SK-N-SH (cell line): ENCODE measurements around the gene TMEM232.

Source experiments
- EP300 ChIP-seq, 2 experiments: IDR thresholded peaks; 2 replicates each; pipeline versions ENCODE4 v1.4.0 to v1.6.1; 2012; ENCODE audit warnings: borderline replicate concordance in 1 of 2, low read depth in 1 of 2, low read length in 1 of 2
- EZH2phosphoT487 ChIP-seq: fragments of 200-600 bp; sonication (generic); IDR thresholded peaks from 2 replicates; pipeline ENCODE4 v1.6.1; 2017; ENCODE audit warnings: low read depth, mixed run types, mild to moderate bottlenecking, antibody characterized with exemption, moderate library complexity, borderline replicate concordance
- RFX5 ChIP-seq: IDR thresholded peaks from 2 replicates; pipeline ENCODE4 v1.6.1; 2012; ENCODE audit warnings: mild to moderate bottlenecking, improper control_type of control experiment, low read length
- SMC3 ChIP-seq: IDR thresholded peaks from 2 replicates; pipeline ENCODE4 v1.6.1; 2012; ENCODE audit warnings: low read depth, low read length, improper control_type of control experiment
- TAF1 ChIP-seq: IDR thresholded peaks from 2 replicates; pipeline ENCODE4 v1.6.1; 2012; ENCODE audit warnings: low read depth, mild to moderate bottlenecking, low read length, moderate library complexity, borderline replicate concordance
- TF ChIP-seq, protein P1 (sequence below): fragments of 200-600 bp; sonication (generic); IDR thresholded peaks from 2 replicates; pipeline ENCODE4 v1.6.1; 2017; ENCODE audit warnings: antibody characterized with exemption, mild to moderate bottlenecking, moderate library complexity

- TF ChIP-seq, protein P1, sequence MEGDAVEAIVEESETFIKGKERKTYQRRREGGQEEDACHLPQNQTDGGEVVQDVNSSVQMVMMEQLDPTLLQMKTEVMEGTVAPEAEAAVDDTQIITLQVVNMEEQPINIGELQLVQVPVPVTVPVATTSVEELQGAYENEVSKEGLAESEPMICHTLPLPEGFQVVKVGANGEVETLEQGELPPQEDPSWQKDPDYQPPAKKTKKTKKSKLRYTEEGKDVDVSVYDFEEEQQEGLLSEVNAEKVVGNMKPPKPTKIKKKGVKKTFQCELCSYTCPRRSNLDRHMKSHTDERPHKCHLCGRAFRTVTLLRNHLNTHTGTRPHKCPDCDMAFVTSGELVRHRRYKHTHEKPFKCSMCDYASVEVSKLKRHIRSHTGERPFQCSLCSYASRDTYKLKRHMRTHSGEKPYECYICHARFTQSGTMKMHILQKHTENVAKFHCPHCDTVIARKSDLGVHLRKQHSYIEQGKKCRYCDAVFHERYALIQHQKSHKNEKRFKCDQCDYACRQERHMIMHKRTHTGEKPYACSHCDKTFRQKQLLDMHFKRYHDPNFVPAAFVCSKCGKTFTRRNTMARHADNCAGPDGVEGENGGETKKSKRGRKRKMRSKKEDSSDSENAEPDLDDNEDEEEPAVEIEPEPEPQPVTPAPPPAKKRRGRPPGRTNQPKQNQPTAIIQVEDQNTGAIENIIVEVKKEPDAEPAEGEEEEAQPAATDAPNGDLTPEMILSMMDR, result no peak
- TF ChIP-seq RFX5 (no peak), TAF1 (no peak), SMC3 (no peak), EP300 (IDR thresholded peaks at IDR 0.05; ENCODE audit: borderline replicate concordance in 1 of 2, low read depth in 1 of 2, low read length in 1 of 2) (no peak), EZH2phosphoT487 (no peak)
Observed at GRCh38 chr5:110561510-110561909, 165.0 kb downstream of the TMEM232 start.
